ENCODE results near the gene GNPTG.

The GNPTG gene

GRCh38 chr16:1312467-1312816 is 39.3 kb upstream of the GNPTG start:
- no peaks in the 10 kb centered on the region for H3K27me3 ChIP-seq (ENCODE audit: control insufficient read depth in 1 of 2, insufficient read depth in 2 of 2, low read length in 2 of 2)
- no peak overlapping the region for H3K27ac ChIP-seq (ENCODE audit: low read depth, low read length)
- H3K4me3 ChIP-seq (ENCODE audit: low read depth in 1 of 2, low read length in 2 of 2), result peak overlapping the region in 1 of 2 donors; percentile 99
- H3K36me3 ChIP-seq (ENCODE audit: insufficient read depth, low read length), result peaks cover 37% of the 10 kb centered on the region
- H3K9ac ChIP-seq (ENCODE audit: low read length), result no peak overlapping the region
- H3K4me1 ChIP-seq (ENCODE audit: insufficient read depth, low read length), result peaks cover 30% of the 10 kb centered on the region
- no peaks in the 10 kb centered on the region for H3K9me3 ChIP-seq (ENCODE audit: low read length)

- Histone ChIP-seq H3K4me3 (ENCODE audit: low read depth in 1 of 2, low read length in 2 of 2) (no peak overlapping the region), H3K9me3 (ENCODE audit: low read length) (no peaks in the 10 kb centered on the region), H3K36me3 (ENCODE audit: insufficient read depth, low read length) (peaks cover 42% of the 10 kb centered on the region), H3K27ac (ENCODE audit: low read depth, low read length) (no peak overlapping the region), H3K9ac (ENCODE audit: low read length) (no peak overlapping the region), H3K27me3 (ENCODE audit: control insufficient read depth in 1 of 2, insufficient read depth in 2 of 2, low read length in 2 of 2) (no peaks in the 10 kb centered on the region), H3K4me1 (ENCODE audit: insufficient read depth, low read length) (peaks cover 30% of the 10 kb centered on the region)
Measured at GRCh38 chr16:1312903-1313302, 38.8 kb upstream of the GNPTG start.

- Histone ChIP-seq H3K27ac (ENCODE audit: low read depth, low read length) (no peak overlapping the region), H3K4me3 (ENCODE audit: low read depth in 1 of 2, low read length in 2 of 2) (no peak overlapping the region), H3K9ac (ENCODE audit: low read length) (no peak overlapping the region), H3K27me3 (ENCODE audit: control insufficient read depth in 1 of 2, insufficient read depth in 2 of 2, low read length in 2 of 2) (no peaks in the 10 kb centered on the region), H3K4me1 (ENCODE audit: insufficient read depth, low read length) (peaks cover 30% of the 10 kb centered on the region), H3K9me3 (ENCODE audit: low read length) (no peaks in the 10 kb centered on the region), H3K36me3 (ENCODE audit: insufficient read depth, low read length) (peaks cover 51% of the 10 kb centered on the region)
Measured at GRCh38 chr16:1313721-1314369, 37.9 kb upstream of the GNPTG start.

GRCh38 chr16:1314399-1315068 is 37.2 kb upstream of the GNPTG start:
- peaks cover 30% of the 10 kb centered on the region for H3K4me1 ChIP-seq (ENCODE audit: insufficient read depth, low read length)
- H3K9ac ChIP-seq (ENCODE audit: low read length), result no peak overlapping the region
- H3K36me3 ChIP-seq (ENCODE audit: insufficient read depth, low read length), result peaks cover 58% of the 10 kb centered on the region
- H3K9me3 ChIP-seq (ENCODE audit: low read length), result no peaks in the 10 kb centered on the region
- H3K4me3 ChIP-seq (ENCODE audit: low read depth in 1 of 2, low read length in 2 of 2), result no peak overlapping the region
- H3K27ac ChIP-seq (ENCODE audit: low read depth, low read length), result no peak overlapping the region
- H3K27me3 ChIP-seq (ENCODE audit: control insufficient read depth in 1 of 2, insufficient read depth in 2 of 2, low read length in 2 of 2), result no peaks in the 10 kb centered on the region

- no peaks in the 10 kb centered on the region for H3K27me3 ChIP-seq (ENCODE audit: control insufficient read depth in 1 of 2, insufficient read depth in 2 of 2, low read length in 2 of 2)
- H3K9me3 ChIP-seq (ENCODE audit: low read length), result no peaks in the 10 kb centered on the region
- H3K4me3 ChIP-seq (ENCODE audit: low read depth in 1 of 2, low read length in 2 of 2), result no peak overlapping the region
- H3K4me1 ChIP-seq (ENCODE audit: insufficient read depth, low read length), result peaks cover 28% of the 10 kb centered on the region
- peaks cover 66% of the 10 kb centered on the region for H3K36me3 ChIP-seq (ENCODE audit: insufficient read depth, low read length)
- no peak overlapping the region for H3K27ac ChIP-seq (ENCODE audit: low read depth, low read length)
- H3K9ac ChIP-seq (ENCODE audit: low read length), result no peak overlapping the region
Measured at GRCh38 chr16:1315081-1316032, 36.4 kb upstream of the GNPTG start.

- H3K4me3 ChIP-seq (ENCODE audit: low read depth in 1 of 2, low read length in 2 of 2), result no peak overlapping the region
- H3K27ac ChIP-seq (ENCODE audit: low read depth, low read length), result no peak overlapping the region
- H3K9ac ChIP-seq (ENCODE audit: low read length), result no peak overlapping the region
- peaks cover 73% of the 10 kb centered on the region for H3K36me3 ChIP-seq (ENCODE audit: insufficient read depth, low read length)
- no peaks in the 10 kb centered on the region for H3K9me3 ChIP-seq (ENCODE audit: low read length)
- peaks cover 21% of the 10 kb centered on the region for H3K4me1 ChIP-seq (ENCODE audit: insufficient read depth, low read length)
- no peaks in the 10 kb centered on the region for H3K27me3 ChIP-seq (ENCODE audit: control insufficient read depth in 1 of 2, insufficient read depth in 2 of 2, low read length in 2 of 2)
Measured at GRCh38 chr16:1316033-1316405, 35.7 kb upstream of the GNPTG start.

- Histone ChIP-seq H3K27me3 (ENCODE audit: control insufficient read depth in 1 of 2, insufficient read depth in 2 of 2, low read length in 2 of 2) (no peaks in the 10 kb centered on the region), H3K9me3 (ENCODE audit: low read length) (no peaks in the 10 kb centered on the region), H3K9ac (ENCODE audit: low read length) (no peak overlapping the region), H3K4me3 (ENCODE audit: low read depth in 1 of 2, low read length in 2 of 2) (no peak overlapping the region), H3K4me1 (ENCODE audit: insufficient read depth, low read length) (peaks cover 5% of the 10 kb centered on the region), H3K36me3 (ENCODE audit: insufficient read depth, low read length) (peaks cover 75% of the 10 kb centered on the region), H3K27ac (ENCODE audit: low read depth, low read length) (no peak overlapping the region)
Measured at GRCh38 chr16:1317479-1318267, 34.1 kb upstream of the GNPTG start.

GRCh38 chr16:1318268-1318545 is 33.5 kb upstream of the GNPTG start:
- Histone ChIP-seq H3K4me3 (ENCODE audit: low read depth in 1 of 2, low read length in 2 of 2) (no peak overlapping the region), H3K36me3 (ENCODE audit: insufficient read depth, low read length) (peaks cover 75% of the 10 kb centered on the region), H3K9ac (ENCODE audit: low read length) (no peak overlapping the region), H3K27me3 (ENCODE audit: control insufficient read depth in 1 of 2, insufficient read depth in 2 of 2, low read length in 2 of 2) (no peaks in the 10 kb centered on the region), H3K4me1 (ENCODE audit: insufficient read depth, low read length) (no peaks in the 10 kb centered on the region), H3K27ac (ENCODE audit: low read depth, low read length) (no peak overlapping the region), H3K9me3 (ENCODE audit: low read length) (no peaks in the 10 kb centered on the region)

- no peaks in the 10 kb centered on the region for H3K4me1 ChIP-seq (ENCODE audit: insufficient read depth, low read length)
- H3K9me3 ChIP-seq (ENCODE audit: low read length), result no peaks in the 10 kb centered on the region
- no peak overlapping the region for H3K27ac ChIP-seq (ENCODE audit: low read depth, low read length)
- H3K27me3 ChIP-seq (ENCODE audit: control insufficient read depth in 1 of 2, insufficient read depth in 2 of 2, low read length in 2 of 2), result no peaks in the 10 kb centered on the region
- H3K9ac ChIP-seq (ENCODE audit: low read length), result no peak overlapping the region
- H3K4me3 ChIP-seq (ENCODE audit: low read depth in 1 of 2, low read length in 2 of 2), result no peak overlapping the region
- H3K36me3 ChIP-seq (ENCODE audit: insufficient read depth, low read length), result peaks cover 73% of the 10 kb centered on the region
Measured at GRCh38 chr16:1319041-1319440, 32.7 kb upstream of the GNPTG start.

GRCh38 chr16:1320097-1320496 is 31.6 kb upstream of the GNPTG start:
- peaks cover 66% of the 10 kb centered on the region for H3K36me3 ChIP-seq (ENCODE audit: insufficient read depth, low read length)

GRCh38 chr16:1320658-1321240 is 31.0 kb upstream of the GNPTG start:
- no peak overlapping the region for H3K27ac ChIP-seq (ENCODE audit: low read depth, low read length)
- no peak overlapping the region for H3K4me3 ChIP-seq (ENCODE audit: low read depth in 1 of 2, low read length in 2 of 2)
- no peak overlapping the region for H3K9ac ChIP-seq (ENCODE audit: low read length)
- no peaks in the 10 kb centered on the region for H3K9me3 ChIP-seq (ENCODE audit: low read length)
- H3K27me3 ChIP-seq (ENCODE audit: control insufficient read depth in 1 of 2, insufficient read depth in 2 of 2, low read length in 2 of 2), result no peaks in the 10 kb centered on the region
- peaks cover 66% of the 10 kb centered on the region for H3K36me3 ChIP-seq (ENCODE audit: insufficient read depth, low read length)
- H3K4me1 ChIP-seq (ENCODE audit: insufficient read depth, low read length), result no peaks in the 10 kb centered on the region

More at GRCh38 chr16:1320097-1320496, 31.6 kb upstream of the GNPTG start:
- Histone ChIP-seq H3K27me3 (ENCODE audit: control insufficient read depth in 1 of 2, insufficient read depth in 2 of 2, low read length in 2 of 2) (no peaks in the 10 kb centered on the region), H3K9me3 (ENCODE audit: low read length) (no peaks in the 10 kb centered on the region), H3K9ac (ENCODE audit: low read length) (no peak overlapping the region), H3K4me1 (ENCODE audit: insufficient read depth, low read length) (no peaks in the 10 kb centered on the region), H3K4me3 (ENCODE audit: low read depth in 1 of 2, low read length in 2 of 2) (no peak overlapping the region), H3K27ac (ENCODE audit: low read depth, low read length) (no peak overlapping the region)
